Stomach (tissue), 4 donors: ENCODE data around the gene FXYD3.

ENCODE experiments used
- CTCF ChIP-seq, 7 experiments: fragments of 450-650 bp in 4 of 7; fragments of 200-600 bp in 3 of 7; sonication (generic) in 3 of 7; IDR thresholded peaks; one replicate each; pipeline ENCODE4 v1.5.1; 2016 to 2019; ENCODE audit warnings: antibody characterized with exemption in 7 of 7, control low read depth in 2 of 7, mild to moderate bottlenecking in 1 of 7
- EP300 ChIP-seq: sonication (generic); formaldehyde crosslinking; IDR thresholded peaks from one replicate; pipeline ENCODE4 v1.6.1; 2017; ENCODE audit warnings: antibody characterized with exemption
- POLR2A ChIP-seq, 4 donors: fragments of 450-650 bp; IDR thresholded peaks; one replicate each; pipeline ENCODE4 v1.6.1; 2016; ENCODE audit warnings: antibody characterized with exemption in 4 of 4, control low read depth in 2 of 4, mild to moderate bottlenecking in 1 of 4, moderate library complexity in 1 of 4
- POLR2AphosphoS5 ChIP-seq, 3 donors: sonication (generic); formaldehyde crosslinking; IDR thresholded peaks; one replicate each; pipeline ENCODE4 v1.6.1; 2016; ENCODE audit warnings: antibody characterized with exemption in 3 of 3

GRCh38 chr19:35157431-35157830, 41.8 kb downstream of the FXYD3 start:
- no peak for TF ChIP-seq CTCF (IDR thresholded peaks at IDR 0.05)
- no peak for TF ChIP-seq POLR2A (IDR thresholded peaks at IDR 0.05)
- no peak for TF ChIP-seq POLR2AphosphoS5 (IDR thresholded peaks at IDR 0.05)
- no peak for TF ChIP-seq EP300
